Central memory CD4-positive, alpha-beta T cell (primary cell): Measurements from ENCODE around the gene EIF2S2.

Source experiments
- DNase-seq: peaks from one replicate; pipeline ENCODE4 v3.0.0; 2022

The EIF2S2 gene

DNA sequence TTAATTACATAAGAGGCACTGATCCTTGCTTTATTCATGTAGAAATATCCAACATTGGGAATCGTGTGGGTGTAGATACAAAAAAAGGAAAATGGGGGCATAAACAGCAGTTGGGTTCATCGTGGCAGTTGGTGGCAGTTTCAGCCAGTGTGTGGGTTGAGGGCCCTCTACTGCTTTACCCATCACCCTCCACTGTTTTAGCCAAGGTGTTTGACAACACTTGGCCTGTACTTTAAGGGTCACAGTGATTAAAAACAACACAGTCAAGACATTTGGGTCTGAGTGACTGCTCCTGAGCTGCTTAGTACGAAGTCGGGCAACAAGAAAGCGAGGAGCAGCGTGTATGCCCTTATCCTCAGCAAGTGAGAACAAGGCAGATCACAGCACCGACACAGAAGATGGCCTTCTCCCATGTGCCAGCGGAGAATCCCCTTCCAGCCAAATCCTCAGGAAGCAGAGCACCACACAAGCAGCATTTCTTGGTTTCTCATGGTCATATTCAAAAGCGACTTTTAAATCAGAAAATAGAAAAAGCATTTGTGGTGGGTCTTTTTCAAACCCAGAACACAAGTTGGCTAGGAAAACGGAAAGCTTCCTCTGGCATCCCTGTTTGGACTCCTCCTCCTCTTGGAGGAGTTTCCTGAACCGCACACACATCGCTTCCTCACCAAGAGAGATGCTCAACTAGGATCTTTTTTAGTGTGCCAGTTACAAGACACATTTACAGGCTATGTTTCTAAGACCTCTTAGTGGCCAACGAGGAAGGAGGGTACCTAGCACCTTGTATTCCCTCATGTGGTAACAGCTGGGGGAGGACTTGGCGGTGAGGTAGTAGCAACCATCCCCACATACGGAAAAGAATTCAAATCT, 23.5 kb downstream of the EIF2S2 start:
- DNase-seq, result no peak

DNA sequence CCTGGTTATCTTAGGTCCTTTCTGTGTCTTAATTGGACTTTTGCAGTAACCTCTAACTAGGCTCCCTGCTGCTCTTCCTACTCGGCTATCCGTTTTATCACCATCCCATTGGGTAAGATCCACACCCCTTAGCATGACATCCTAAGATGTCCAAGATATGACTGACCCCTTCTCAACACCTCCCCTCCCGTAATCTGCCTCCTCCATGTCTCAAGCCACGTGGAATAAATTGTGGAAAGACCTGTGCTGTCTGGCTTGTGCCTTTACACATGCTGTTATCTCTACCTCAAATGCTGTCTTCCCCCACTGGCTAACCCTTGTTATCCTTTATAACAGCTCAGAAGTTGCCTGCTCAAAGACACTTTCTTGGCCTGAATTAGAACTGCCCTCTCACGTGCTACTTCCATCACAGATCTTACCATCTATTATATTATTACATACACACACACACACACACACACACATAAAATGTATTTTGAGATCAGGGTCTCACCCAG, 26.5 kb downstream of the EIF2S2 start:
- DNase-seq, result no peak

DNA sequence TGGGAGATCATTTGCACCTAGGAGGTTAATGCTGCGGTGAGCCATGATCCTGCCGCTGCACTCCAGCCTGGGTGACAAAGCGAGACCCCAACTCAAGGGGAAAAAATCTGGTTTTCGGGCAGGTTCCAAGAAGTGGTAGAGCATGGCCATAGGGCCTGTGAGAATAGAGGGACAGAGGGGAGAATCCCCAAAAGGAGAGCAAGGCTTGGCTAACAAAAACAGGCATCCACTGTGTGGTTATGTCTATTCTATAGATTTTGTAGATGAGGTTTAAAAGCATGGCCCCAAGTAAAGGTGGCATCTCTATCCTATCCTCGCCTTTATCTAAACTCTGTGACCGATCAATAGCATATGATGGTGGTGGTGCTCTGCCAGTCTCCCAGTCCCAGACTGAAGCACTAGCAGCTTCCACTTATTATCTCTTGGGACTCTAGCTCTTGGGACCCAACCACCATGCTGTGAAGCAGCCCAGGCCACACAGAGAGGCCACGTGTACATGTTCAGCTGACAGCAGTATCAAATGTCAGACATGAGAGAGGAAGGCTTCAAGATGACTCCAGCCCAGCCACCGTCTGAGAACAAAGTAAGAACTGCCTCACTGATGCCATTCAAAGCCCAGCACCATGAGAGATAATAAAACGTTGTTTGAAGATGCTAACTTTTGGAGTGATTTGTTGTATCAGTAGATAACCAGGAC, 27.7 kb downstream of the EIF2S2 start:
- DNase-seq, result no peak

DNA sequence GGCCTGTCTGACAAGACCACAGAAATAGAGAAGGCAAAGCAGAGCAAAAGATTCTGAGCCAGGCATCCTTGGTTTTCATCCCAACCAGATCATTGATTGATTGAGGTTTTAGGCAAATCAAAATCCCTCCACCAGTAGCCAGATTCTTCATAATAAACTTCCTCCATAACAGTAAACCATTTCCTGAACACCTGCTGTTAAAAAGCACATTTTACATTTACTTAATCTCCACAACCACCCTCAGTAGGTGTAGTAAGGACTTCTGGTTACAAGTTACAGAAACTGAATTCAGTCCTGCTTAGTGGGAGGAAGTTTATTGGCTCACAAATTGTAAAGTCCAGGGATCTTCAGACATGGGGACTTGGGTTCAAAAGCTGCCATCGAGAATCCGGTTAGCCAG, 28.3 kb downstream of the EIF2S2 start:
- no peak for DNase-seq

DNA sequence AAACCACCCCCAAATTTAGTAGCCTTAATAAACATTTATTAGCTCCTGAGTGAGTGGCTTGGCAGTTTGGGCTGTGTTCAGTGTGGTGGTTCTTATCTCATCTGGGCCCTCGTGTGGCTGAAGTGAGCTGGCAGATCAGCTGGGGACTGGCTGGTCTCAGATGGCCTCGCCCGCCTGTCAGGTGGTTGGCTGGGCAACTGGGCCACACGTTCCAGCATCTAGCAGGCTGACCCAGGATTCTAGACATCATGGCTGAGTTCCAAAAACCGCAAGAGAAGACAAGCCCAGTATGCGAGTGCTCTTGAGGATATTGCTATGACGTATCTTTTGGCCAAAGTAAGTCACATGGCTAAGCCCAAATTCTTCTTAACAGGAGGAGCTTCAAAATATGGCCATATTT, 28.9 kb downstream of the EIF2S2 start:
- no peak for DNase-seq

DNA sequence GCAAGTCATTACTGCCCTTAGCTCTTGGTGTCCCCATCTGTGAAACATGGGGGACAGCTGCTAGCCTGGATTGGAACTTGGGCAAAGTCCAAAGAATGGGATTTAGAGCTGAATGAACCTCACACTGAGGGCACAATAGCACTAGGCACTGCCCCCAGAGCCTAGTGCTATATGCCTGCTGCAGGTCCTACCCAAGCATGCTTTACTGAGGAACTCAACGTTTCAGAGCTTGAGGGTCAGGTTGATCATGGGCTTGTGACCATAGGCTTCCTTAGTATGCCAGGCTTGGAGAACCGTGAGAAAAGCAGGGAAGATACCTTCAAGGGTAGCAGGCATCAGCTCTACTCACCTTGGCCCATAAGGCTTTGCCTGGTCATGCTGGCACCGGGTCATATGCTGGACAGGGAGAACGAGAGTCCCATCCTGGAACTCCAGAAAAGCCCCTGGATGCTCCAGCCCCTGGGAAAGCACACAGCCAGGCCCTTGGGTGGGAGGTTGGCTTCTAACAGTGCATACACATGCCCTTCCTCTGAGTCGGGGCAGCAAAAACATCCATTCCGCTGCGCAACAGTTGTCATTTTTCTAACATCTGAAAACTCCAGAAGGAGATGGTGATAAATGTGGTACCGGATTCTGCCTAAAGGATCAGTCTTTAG, 29.7 kb downstream of the EIF2S2 start:
- no peak for DNase-seq

DNA sequence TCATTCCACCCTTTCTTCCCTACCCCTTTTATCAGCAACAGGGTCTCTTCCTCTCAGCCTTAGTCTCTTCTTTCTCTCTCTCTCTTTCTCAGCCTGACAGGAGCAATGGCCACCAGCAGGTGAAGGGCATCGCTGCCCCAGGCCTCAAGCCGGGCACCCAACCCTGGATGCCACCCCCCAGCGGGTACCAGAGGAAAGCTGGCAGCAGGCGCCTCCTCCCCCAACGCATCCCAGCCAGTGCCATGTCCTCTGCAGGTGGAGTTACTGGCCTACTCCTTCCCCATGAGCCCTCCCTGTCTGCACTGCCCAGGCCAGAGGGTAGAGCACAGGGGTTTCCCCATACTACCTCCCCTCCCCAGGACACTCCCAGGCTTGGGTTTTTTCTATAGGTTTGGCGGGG, 32.2 kb downstream of the EIF2S2 start:
- DNase-seq, result no peak

DNA sequence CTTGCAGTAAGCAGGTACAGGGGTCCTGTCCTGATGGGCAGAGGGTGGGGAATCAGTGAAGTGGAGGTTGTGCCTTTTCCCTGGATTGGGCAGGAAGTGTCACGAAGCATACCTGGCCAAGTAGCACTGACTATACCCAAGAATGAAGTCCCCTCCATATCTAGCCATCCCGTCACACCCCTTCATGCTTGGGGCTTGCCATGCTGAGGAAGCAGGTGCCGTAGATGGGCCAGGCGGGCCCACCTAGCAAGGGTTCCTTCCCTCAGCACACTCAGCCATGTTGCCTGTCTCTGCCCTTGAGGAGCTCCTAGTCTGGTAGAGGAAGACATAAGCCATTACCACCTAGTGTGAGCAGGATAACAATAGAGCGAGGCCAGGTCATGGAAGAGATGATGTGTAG, 33.5 kb downstream of the EIF2S2 start:
- no peak for DNase-seq

DNA sequence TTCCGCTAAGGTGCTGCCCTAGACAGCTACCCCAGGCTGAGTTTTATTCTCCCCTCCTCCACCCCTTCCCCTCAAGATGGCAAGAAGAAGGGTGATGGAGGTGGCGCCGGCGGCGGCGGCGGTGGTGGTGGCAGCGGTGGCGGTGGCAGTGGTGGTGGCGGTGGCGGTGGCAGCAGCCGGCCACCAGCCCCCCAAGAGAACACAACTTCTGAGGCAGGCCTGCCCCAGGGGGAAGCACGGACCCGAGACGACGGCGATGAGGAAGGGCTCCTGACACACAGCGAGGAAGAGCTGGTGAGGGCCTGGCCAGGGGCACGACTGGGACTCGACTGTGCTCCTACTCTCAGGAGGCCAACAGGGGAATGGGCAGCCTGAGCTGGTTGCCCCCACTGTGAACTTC, 35.1 kb downstream of the EIF2S2 start:
- DNase-seq, result no peak

DNA sequence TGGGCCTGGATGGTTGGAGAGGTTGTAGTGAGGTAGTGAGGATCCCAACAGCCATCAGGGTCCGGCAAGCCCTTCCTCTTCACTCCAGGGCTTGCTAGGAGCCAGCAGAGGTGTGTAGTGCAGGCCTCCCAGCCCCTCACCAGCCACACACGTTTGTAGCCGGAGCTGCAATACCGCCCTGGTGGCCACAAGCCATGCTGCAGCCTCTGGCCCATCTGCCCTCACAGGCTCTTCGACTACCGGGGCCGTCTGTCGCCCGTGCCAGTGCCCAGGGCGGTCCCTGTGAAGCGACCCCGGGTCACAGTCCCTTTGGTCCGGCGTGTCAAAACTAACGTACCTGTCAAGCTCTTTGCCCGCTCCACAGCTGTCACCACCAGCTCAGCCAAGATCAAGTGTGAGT, 36.4 kb downstream of the EIF2S2 start:
- DNase-seq, result no peak

DNA sequence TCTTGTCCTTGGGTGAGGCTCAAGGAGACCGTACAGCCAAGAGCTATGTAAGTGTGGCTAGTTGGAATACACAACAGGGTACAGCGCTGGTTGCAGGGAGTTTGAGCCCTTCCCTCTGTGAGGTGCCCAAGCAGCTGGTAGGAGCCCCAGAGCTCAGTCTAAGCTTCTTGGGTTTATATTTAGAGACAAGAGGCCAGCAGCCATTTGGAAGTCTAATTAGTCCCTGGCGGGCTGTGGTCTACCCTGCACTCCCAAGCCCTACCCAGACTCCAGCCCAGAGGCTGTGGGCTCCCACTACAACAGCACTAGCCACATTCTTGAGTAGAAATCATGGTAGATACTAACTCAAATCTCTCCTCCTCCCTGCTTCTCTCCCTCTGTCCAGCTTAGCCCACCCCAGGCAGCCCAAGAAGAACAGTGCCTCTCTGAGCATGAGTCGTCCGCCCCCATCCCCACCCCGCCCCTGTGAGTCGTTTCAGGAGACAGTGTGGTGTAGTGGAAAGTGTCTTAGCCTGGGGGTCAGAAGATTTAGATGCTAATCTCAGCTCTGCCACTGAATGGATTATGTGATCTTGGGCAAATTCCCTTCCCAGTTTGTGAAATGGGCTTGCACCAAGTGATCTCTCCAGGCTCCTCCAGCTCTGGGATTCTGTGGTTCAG, 37.8 kb downstream of the EIF2S2 start:
- DNase-seq, result no peak

DNA sequence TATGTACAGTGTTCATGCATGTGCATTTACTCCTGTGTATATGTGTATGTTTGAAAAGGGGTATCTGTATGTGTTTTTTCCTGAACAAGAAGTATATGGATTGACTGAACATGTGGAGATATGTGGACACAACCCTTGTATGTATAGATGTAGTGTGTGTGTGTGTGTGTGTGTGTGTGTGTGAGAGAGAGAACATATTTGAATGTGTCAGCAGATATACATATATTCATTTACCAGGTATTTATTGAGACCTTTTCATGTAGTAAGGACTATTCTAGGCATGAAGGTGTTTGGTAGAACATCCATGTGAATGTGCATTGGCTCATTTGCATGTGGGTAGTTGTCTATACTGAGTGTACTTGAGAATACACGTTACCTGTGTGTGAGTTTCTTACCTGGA, 39.3 kb downstream of the EIF2S2 start:
- DNase-seq, result no peak

DNA sequence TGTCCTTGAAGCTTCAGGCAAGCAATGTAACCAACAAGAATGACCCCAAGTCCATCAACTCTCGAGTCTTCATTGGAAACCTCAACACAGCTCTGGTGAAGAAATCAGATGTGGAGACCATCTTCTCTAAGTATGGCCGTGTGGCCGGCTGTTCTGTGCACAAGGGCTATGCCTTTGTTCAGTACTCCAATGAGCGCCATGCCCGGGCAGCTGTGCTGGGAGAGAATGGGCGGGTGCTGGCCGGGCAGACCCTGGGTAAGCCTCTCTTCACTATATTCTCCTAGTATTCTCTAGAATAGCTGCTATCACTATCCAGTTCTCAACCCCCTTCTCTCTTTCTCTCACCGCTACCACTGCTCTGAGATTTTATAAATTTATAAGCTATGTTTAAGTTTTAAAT, 40.0 kb downstream of the EIF2S2 start:
- DNase-seq, result no peak

DNA sequence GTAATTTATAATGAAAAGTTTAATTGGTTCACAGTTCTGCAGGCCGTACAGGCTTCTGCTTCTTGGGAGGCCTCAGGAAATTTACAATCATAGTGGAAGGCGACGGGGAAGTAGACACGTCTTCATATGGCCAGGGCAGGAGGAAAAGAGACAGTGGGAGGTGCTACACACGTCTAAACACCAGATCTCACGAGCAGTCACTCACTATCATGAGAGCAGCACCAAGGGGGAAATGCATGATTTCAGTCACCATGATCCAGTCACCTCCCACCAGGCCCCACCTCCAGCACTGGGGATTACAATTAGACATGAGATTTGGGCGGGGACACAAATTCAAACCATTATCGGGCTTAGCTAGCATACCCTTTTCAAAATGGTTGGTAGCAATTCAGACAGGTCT, 41.2 kb downstream of the EIF2S2 start:
- DNase-seq, result no peak

DNA sequence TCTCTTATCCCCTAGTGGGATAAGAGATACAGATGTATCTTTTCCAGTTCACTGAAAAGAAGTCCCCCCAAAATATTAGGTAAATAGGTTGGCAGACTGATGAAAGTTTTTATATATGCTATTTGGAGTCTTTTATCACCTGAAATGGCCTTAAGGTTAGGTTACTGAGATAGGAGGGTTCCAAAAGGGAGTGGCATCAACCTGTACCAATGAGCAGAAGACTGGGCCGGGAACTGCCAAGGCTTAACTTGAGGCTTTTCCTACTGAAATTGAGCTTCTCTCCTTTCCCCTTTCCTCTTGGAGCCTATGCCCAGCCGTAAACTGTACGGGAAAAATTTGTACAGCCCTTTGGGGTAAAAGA, 42.0 kb downstream of the EIF2S2 start:
- DNase-seq, result no peak

DNA sequence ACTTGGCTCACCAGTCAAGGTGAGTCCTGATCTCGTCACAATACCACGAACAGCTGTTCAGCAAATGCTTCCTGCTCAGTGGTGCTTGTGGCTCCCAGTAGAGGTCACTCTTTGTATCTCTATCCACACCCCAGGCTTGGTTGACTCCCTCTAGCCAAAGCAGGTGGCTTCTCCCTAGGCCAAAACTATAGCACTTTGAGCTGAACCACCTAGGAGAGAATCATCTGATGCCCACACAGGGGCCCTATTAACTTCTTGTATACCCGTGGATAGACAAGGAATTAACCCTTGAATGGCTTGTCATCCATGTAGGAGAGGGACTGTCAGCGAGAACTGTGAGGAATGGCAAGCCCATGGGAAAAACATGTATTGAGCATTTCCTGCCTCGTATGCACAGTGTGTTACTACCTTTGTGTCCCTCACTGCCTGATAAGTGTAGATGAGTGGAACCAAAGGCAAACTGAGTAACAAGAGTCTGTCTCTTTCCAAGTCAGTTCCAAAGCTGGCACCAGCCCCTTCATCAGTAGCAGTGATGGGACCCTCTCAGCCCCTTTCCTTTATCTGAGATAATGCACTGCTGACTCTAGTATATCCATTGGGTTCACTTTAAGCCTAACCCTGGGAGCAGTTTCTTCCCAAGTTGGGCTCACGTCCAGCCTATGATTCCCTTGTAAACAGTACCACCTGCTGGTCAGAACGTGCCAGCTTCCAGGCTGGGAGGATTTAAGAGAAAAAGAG, 42.5 kb downstream of the EIF2S2 start:
- DNase-seq, result peak; percentile 38

DNA sequence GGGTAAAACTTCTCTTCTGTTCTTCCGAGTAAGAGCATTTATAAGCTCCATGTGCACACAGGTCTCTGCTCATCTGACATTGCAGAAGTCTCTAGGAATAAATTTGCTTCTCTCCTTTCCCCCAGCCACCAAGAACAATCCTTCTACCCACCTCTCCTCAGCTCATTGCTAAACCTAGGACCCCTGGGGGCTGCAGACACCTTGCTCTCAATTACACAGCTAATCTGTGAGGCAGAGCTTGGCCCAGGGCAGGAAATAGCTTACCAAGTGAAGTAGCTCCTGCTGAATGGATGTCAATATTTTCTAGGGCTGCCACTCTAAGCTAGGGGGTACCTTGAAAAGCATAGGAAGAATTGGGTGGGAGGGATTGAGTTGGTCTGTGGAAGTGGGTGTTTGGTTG, 44.0 kb downstream of the EIF2S2 start:
- DNase-seq, result no peak

DNA sequence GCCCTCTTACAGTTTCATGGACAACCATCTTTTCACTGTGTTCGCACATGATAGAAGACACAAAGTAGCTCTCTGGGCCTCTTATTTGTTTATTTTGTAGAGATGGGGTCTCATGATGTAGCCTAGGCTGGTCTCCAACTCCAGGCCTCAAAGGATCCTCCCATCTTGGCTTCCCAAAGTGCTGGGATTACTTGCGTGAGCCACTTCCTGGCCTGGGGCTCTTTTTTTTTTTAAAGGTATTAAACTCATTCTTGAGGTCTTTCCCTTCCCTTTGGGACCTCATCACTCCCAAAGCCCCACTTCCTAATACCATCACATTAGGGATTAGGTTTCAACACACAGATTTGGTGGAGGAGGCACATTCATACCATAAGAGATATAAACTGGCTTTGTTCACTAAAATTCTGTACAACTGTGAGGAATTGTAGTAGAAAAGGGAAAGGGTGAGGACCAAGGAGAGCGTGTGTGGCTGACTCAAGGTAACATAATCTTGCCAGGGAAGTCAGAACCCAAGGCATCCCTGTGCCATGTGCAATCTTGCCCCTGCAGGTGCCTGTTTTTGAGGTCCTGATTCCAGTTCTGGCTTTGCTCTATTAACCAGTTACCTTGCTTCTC, 45.5 kb downstream of the EIF2S2 start:
- no peak for DNase-seq

DNA sequence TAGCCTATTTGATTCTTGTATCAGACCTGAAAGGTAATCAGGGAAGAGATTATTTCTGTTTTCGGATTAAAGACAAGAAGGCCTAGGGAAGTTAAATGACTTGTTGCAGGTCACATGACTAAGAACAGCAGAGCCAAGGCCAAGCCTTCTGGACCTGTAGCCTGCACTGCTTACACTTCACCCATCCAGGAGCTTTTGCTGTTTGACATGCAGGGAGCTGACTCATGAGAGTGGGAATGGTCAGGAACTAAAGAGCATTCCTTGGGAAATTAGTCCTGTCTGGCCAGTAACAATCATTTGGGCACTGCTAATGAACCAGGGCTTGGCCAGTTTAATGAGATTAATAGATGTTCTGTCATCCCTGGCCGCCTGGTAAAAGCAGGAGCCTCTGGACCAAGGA, 46.8 kb downstream of the EIF2S2 start:
- DNase-seq, result no peak

DNA sequence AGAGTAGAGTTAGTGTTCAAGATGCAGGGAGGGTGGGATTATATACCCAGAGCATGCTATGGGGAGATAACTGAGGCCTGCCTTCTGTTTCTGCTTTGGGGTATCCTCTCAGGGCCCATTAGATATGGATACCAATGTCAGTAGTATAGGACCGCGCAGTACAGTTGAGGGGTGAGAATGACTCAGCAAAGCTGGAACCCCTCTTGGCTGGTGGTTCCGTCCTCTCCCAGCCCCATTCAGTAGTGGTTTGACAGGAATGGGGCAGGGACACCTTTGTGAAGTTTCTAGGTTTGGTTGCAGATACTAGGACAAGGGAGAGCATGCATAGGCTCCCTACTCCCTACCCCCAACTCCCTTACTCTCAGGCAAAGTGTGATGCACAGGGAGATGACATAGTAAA, 47.8 kb downstream of the EIF2S2 start:
- no peak for DNase-seq

DNA sequence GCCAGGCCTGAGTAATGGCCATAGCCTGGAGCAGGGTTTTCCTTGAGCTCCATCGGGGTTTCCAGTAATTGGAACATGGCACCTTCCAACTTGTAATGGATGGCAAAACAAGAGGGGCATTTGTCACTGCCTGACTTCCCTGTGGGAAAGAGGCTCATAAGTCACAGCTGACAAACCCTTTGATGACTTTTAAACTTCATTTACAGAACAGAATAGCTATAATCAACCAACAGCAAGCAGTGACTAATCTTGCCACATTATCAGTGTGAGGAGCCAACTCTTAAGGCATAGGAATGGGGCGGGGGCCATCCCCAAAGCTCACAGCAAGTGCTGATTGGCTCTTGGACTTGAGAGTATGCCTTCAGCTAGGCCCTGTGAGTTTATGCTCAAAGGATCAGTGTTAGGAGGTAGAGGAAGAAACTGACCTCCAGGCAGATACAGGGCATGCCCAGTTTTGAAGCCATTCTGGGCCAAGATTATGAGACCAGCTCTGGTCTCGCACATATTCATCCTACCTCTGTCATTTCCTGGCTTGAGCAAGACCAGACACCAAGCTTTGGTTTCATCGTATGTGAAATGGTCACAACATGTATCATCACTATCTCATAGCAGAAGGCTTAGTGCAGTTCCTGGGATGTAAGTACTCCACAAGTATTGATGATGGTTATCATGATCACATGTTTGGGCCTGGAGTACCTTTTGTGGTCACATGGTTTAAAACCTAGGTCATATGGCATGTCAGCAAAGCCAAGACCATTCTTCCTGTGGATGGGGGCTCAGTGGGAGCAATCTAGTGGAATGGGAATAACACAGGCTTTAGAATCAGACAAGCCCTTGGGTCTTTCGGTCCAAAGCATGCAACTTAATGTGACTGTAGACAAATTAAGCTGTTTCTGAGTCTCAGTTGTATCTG, 49.2 kb downstream of the EIF2S2 start:
- no peak for DNase-seq
